Transverse colon (tissue), 4 donors: ENCODE data around the gene ZNF783. TPM values are rescaled to one million over a fixed set of nuclear protein-coding genes. Genes with fewer than 3 reads are reported as not detected.

Experiments used
- DNase-seq: peaks from one replicate; pipeline ENCODE4 v3.0.0-alpha.2; 2019
- H3K27ac ChIP-seq, 4 donors: fragments of 200-600 bp; sonication (generic); 2 replicates each; pipeline ENCODE4 v1.5.1; 2016 to 2018; ENCODE audit warnings: inconsistent platforms in 4 of 4
- H3K27me3 ChIP-seq: fragments of 200-600 bp; sonication (generic); 2 replicates; pipeline ENCODE4 v1.5.1; 2017; ENCODE audit warnings: inconsistent platforms
- H3K36me3 ChIP-seq, 4 donors: fragments of 200-600 bp; sonication (generic); 2 replicates each; pipeline ENCODE4 v1.5.1; 2017 to 2019; ENCODE audit warnings: inconsistent platforms in 4 of 4
- H3K4me1 ChIP-seq, 4 donors: fragments of 200-600 bp; sonication (generic); 2 replicates each; pipeline ENCODE4 v1.5.1; 2017 to 2020; ENCODE audit warnings: inconsistent platforms in 4 of 4
- H3K4me3 ChIP-seq, 4 donors: fragments of 200-600 bp; sonication (generic); 1 replicate in 1 of 4; 2 replicates in 3 of 4; pipeline versions ENCODE4 v1.5.1 to v1.6.1; 2017 to 2019; ENCODE audit warnings: inconsistent platforms in 4 of 4
- H3K9me3 ChIP-seq, 2 donors: fragments of 200-600 bp; sonication (generic); 2 replicates each; pipeline ENCODE4 v1.5.1; 2017 to 2019; ENCODE audit warnings: inconsistent platforms in 2 of 2
- EP300 ChIP-seq: sonication (generic); formaldehyde crosslinking; IDR thresholded peaks from one replicate; pipeline ENCODE4 v1.6.1; 2017; ENCODE audit warnings: antibody characterized with exemption, low read depth
- POLR2A ChIP-seq: fragments of 450-650 bp; IDR thresholded peaks from one replicate; pipeline ENCODE4 v1.6.1; 2016; ENCODE audit warnings: antibody characterized with exemption, mild to moderate bottlenecking, moderate library complexity
- POLR2AphosphoS5 ChIP-seq, 3 donors: sonication (generic); formaldehyde crosslinking; IDR thresholded peaks; one replicate each; pipeline ENCODE4 v1.6.1; 2016; ENCODE audit warnings: antibody characterized with exemption in 3 of 3
- WGBS, 2 donors: methylation state at CpG; one replicate each; pipeline ENCODE4 v1.1.5; 2018; ENCODE audit warnings: low coverage in 1 of 2; 5-methylcytosine and 5-hydroxymethylcytosine counted together
- in situ Hi-C, 4 donors: fragments of 200-750 bp; cut with MboI; loops; one replicate each; pipeline versions ENCODE4 v1.15.0 to v1.15.1; 2017; ENCODE audit warnings: low sequenced_read_pairs in 3 of 4, low pct_ligation_motif_present in 1 of 4, low pct_unique_long_range_greater_than_20kb in 1 of 4
- intact Hi-C: fragments of 100-400 bp; cut with DNase I; formaldehyde crosslinking; loops from one replicate; pipeline ENCODE4 v1.15.1; 2023; ENCODE audit warnings: low total_unique reads
- total RNA-seq, 4 donors: library from RNA; depleted of rRNA; stranded (reverse); fragments of >200 nt; gene quantifications; one replicate each; pipeline ENCODE4 v1.1.0, GENCODE V29; 2016
- TF ChIP-seq, protein P1 (sequence below), 5 experiments: fragments of 200-600 bp in 3 of 5; fragments of 450-650 bp in 2 of 5; sonication (generic) in 3 of 5; IDR thresholded peaks; 1 replicate in 2 of 5; 2 replicates in 3 of 5; pipeline ENCODE4 v1.5.1; 2016 to 2017; ENCODE audit warnings: antibody characterized with exemption in 5 of 5, inconsistent platforms in 3 of 5, mild to moderate bottlenecking in 2 of 5, moderate library complexity in 1 of 5

The ZNF783 gene
- total RNA-seq, 4 donors from 2014 or later, result 9.0 to 28.7 (median 17.9) TPM

- Histone ChIP-seq H3K4me3 (no peak overlapping the region), H3K27me3 (no peaks in the 10 kb centered on the region), H3K9me3 (no peaks in the 10 kb centered on the region), H3K27ac (no peak overlapping the region), H3K4me1 (peaks cover 8 to 27% (median 12%) of the 10 kb centered on the region in 4 donors), H3K36me3 (no peaks in the 10 kb centered on the region)
- in situ Hi-C loops (no loop called here), intact Hi-C loops (no loop called here)
- TF ChIP-seq POLR2A, result no peak
- TF ChIP-seq, protein P1, sequence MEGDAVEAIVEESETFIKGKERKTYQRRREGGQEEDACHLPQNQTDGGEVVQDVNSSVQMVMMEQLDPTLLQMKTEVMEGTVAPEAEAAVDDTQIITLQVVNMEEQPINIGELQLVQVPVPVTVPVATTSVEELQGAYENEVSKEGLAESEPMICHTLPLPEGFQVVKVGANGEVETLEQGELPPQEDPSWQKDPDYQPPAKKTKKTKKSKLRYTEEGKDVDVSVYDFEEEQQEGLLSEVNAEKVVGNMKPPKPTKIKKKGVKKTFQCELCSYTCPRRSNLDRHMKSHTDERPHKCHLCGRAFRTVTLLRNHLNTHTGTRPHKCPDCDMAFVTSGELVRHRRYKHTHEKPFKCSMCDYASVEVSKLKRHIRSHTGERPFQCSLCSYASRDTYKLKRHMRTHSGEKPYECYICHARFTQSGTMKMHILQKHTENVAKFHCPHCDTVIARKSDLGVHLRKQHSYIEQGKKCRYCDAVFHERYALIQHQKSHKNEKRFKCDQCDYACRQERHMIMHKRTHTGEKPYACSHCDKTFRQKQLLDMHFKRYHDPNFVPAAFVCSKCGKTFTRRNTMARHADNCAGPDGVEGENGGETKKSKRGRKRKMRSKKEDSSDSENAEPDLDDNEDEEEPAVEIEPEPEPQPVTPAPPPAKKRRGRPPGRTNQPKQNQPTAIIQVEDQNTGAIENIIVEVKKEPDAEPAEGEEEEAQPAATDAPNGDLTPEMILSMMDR (IDR thresholded peaks at IDR 0.05), result no peak
- WGBS, 2 donors, result 80 to 90% methylated on average over 2 to 3 of the region's 3 CpGs
- no peak for DNase-seq
These were observed 23.9 kb upstream of the ZNF783 start for GRCh38 chr7:149238051-149238450.

GRCh38 chr7:149239345-149240143 is 22.5 kb upstream of the ZNF783 start, which contains the start of gene ZNF212:
Gene ZNF212 (plus strand): TSS chr7:149239651. CDS start chr7:149239779, 128 bp downstream.
- WGBS, 2 donors, result 1 to 10% methylated on average over 4 to 21 of the region's 64 CpGs
- H3K4me3 ChIP-seq, result peak within 1 kb of the TSS; percentile 73 to 98 (median 96)
- peak within 1 kb of the TSS; percentile 74 to 82 (median 78) for H3K27ac ChIP-seq
- in situ Hi-C loops, result no loop called here
- H3K4me1 ChIP-seq, result peaks cover 8 to 27% (median 12%) of the 10 kb centered on the region in 4 donors
- no peaks in the 10 kb centered on the region for H3K36me3 ChIP-seq
- DNase-seq, result peak; percentile 92
- intact Hi-C loops, result no loop called here
- TF ChIP-seq, protein P1 (IDR thresholded peaks at IDR 0.05), result peak; percentile 75 to 87 (median 80)
- TF ChIP-seq EP300 (no peak), POLR2AphosphoS5 (IDR thresholded peaks at IDR 0.05) (peak; percentile 36 to 77 (median 62)), POLR2A (peak; percentile 10)
- no peaks in the 10 kb centered on the region for H3K9me3 ChIP-seq
- H3K27me3 ChIP-seq, result no peaks in the 10 kb centered on the region

DNA sequence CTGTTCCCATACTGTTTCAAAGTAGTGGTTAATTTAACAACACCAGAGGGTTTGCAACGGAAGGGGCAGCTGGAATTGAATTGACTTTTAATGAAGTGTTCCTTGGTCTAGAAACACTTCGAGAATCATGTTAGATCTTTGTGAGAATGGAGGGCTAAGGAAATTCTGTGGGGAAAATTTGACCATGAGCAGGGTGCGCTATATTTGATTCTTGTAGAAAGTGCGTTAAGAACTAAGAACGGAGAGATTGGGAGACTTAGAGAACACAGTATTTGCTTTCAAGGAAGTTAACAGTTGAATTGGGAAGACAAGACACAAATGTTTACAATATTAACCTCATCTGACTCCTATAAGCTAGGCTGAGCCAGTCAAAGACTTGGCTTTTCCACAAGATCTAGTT is 21.4 kb upstream of the ZNF783 start:
- no peak for DNase-seq
- Histone ChIP-seq H3K4me1 (peaks cover 8 to 30% (median 12%) of the 10 kb centered on the region in 4 donors), H3K4me3 (peak overlapping the region in 3 of 4 donors; percentile 73 to 98 (median 96)), H3K27ac (peak overlapping the region in 1 of 4 donors; percentile 82), H3K27me3 (no peaks in the 10 kb centered on the region), H3K36me3 (no peaks in the 10 kb centered on the region), H3K9me3 (no peaks in the 10 kb centered on the region)
- in situ Hi-C loops (no loop called here), intact Hi-C loops (no loop called here)
- TF ChIP-seq POLR2A, result no peak
- TF ChIP-seq, protein P1 (IDR thresholded peaks at IDR 0.05), result no peak
- no peak for TF ChIP-seq EP300
- no peak for TF ChIP-seq POLR2AphosphoS5 (IDR thresholded peaks at IDR 0.05)
- WGBS, 2 donors, result 72 to 80% methylated on average over 5 of the region's 5 CpGs

DNA sequence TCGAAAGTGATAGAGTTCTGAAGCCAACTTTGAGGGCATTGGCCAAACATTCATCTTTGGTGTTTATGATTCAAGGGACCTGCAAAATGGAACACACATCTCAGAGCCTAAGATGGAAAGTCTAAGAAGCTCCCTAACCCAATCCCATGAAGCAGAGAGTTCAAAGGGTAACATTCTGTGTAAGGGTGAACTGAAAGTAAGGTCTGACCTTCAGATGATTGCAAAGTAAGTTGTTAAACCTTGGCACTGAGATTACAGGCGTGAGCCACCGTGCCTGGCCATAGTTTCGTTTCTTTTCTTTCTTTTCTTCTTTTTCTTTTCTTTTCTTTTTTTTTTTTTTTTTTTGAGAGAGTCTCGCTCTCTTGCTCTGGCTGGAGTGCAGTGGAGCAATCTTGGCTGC is 20.3 kb upstream of the ZNF783 start:
- no peak overlapping the region for H3K4me3 ChIP-seq
- H3K27ac ChIP-seq, result no peak overlapping the region
- peaks cover 8 to 35% (median 12%) of the 10 kb centered on the region in 4 donors for H3K4me1 ChIP-seq
- H3K9me3 ChIP-seq, result no peaks in the 10 kb centered on the region
- intact Hi-C loops (no loop called here), in situ Hi-C loops (no loop called here)
- WGBS, 2 donors, result 80 to 88% methylated on average over 1 to 5 of the region's 5 CpGs
- no peaks in the 10 kb centered on the region for H3K36me3 ChIP-seq
- no peaks in the 10 kb centered on the region for H3K27me3 ChIP-seq
- DNase-seq, result no peak
- TF ChIP-seq POLR2A, result no peak
- TF ChIP-seq EP300, result no peak
- TF ChIP-seq POLR2AphosphoS5 (IDR thresholded peaks at IDR 0.05), result no peak
- TF ChIP-seq, protein P1 (IDR thresholded peaks at IDR 0.05), result no peak
